Stimulated activated naive CD8-positive, alpha-beta T cell treated with anti-CD3 and anti-CD28 coated beads, Interleukin-15, Interleukin-2, amounts not matched to agents 100 ng/mL and 50 ng/mL, for 24 hours (primary cell): ENCODE measurements around the gene FGFR2.

Experiments used
- H3K27ac Mint-ChIP-seq: one replicate; pipeline ENCODE4 v1.8.0; 2021; ENCODE audit warnings: mild to moderate bottlenecking, mixed read lengths
- H3K27me3 Mint-ChIP-seq: one replicate; pipeline ENCODE4 v1.8.0; 2021; ENCODE audit warnings: mixed read lengths
- H3K36me3 Mint-ChIP-seq: one replicate; pipeline ENCODE4 v1.8.0; 2021; ENCODE audit warnings: low read depth, mixed read lengths
- H3K4me1 Mint-ChIP-seq: one replicate; pipeline ENCODE4 v1.8.0; 2021; ENCODE audit warnings: low read depth, mixed read lengths
- H3K4me3 Mint-ChIP-seq: one replicate; pipeline ENCODE4 v1.8.0; 2021; ENCODE audit warnings: mild to moderate bottlenecking, mixed read lengths
- H3K9me3 Mint-ChIP-seq: one replicate; pipeline ENCODE4 v1.8.0; 2021; ENCODE audit warnings: mixed read lengths

The FGFR2 gene

DNA sequence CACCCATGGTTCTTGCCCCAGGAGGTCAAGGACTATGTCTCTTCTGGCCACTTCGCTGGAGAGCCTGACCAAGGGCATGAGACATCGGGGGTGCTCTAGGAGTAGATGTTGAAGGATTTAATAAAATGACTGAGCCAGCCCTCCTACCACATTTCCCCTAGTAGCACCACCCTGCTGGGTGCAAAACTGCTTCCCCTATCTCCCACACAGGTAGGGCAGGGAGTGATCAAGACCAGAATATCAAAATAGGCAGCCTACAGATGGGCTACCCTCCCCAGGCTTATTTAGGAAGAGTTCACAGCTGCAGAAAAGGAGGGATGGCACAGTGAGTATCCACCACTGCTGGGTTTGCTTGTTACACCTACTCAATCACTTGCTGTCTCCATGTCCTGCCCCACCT is 103.9 kb downstream of the FGFR2 start:
- Mint-ChIP-seq H3K36me3 (no peaks in the 10 kb centered on the region), H3K27me3 (no peaks in the 10 kb centered on the region), H3K4me3 (no peak overlapping the region), H3K27ac (no peak overlapping the region), H3K4me1 (no peaks in the 10 kb centered on the region), H3K9me3 (peaks cover 4% of the 10 kb centered on the region)

DNA sequence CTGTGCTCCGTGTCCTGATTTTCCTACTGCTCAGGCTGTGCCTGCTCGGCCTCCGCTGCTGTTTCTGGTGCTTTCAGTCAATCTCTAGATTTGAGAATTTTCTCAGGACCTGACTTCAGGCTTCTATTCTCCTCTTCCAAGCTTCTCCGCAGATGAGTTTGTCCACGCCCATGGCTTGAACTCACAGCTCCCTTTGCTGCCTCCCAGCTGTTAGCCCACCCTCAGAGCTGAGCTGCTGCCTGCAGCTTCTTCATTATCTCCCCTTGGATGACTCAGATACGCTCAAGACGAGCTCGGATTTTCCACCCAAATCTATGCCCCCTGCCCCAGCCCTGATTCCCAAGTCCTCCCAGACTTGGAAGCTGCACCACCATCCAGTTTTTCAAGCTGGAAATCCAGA is 104.7 kb downstream of the FGFR2 start:
- Mint-ChIP-seq H3K4me1 (no peaks in the 10 kb centered on the region), H3K27ac (no peak overlapping the region), H3K36me3 (no peaks in the 10 kb centered on the region), H3K9me3 (peaks cover 4% of the 10 kb centered on the region), H3K4me3 (no peak overlapping the region), H3K27me3 (no peaks in the 10 kb centered on the region)

DNA sequence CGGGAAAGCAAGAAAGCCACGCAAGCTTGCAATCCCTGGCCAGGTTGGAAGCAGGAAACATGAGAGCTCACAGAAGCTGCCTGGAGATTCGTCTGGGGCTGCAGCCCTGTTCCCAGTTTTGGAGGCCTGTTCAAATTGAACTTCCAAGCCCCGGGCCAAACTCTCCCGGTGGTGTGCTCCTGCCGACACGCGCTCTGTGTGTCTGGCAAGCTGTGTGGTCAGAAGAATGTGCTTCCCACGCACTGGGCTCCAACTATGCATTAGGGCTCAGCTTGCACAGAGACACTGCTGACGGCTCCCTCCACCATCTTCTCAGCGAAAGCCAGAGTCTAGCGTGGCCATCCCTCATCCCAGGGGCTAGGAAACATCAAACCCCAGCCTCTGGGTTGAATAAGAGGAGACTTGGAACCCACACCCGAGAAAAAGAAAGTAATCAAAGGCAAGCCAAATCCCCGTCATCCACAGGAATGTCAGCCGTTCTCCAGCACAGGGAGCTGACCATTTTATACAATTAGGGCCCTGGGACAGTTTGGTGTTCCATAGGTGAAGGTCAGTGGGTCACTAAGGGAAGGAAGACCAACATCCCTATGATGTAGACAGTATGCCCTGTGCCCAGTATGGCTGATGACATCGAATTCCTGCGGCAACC is 107.2 kb downstream of the FGFR2 start:
- Mint-ChIP-seq H3K27ac (no peak overlapping the region), H3K27me3 (no peaks in the 10 kb centered on the region), H3K4me1 (no peaks in the 10 kb centered on the region), H3K4me3 (no peak overlapping the region), H3K9me3 (peaks cover 4% of the 10 kb centered on the region), H3K36me3 (no peaks in the 10 kb centered on the region)

DNA sequence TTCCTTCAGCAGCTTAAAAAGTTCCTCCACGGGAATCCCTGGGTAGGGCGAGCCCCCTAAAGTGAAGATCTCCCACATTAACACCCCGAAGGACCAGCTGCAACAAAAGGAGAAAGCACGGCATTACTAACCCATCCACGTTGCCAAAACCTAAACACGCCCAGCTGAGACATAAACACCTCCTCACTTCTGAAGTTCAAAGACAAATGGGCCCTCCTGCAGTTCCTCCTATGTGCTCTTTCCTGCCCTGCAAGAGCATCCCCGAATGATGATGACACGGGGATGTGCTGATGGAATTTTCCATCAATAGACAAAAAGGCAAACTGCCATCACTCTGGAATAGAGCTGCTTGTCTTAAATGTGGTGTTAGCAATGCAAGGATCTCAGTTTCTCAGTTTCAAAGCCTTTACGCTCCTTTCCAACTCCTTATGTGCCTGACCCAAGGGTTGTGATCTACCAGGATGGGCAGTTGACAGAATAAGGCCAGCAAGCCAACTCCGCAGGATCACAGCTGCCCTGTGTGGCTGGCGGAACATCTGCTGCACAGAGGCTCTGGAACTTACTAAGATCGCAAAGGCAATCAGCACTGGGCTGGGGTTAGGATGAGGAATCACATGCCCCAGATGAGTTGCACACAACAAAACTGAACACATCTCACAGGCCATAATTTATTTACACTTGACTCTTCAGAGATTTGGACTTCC is 112.7 kb downstream of the FGFR2 start:
- H3K36me3 Mint-ChIP-seq, result no peaks in the 10 kb centered on the region
- no peaks in the 10 kb centered on the region for H3K27me3 Mint-ChIP-seq
- H3K4me1 Mint-ChIP-seq, result no peaks in the 10 kb centered on the region
- H3K9me3 Mint-ChIP-seq, result peaks cover 4% of the 10 kb centered on the region
- no peak overlapping the region for H3K4me3 Mint-ChIP-seq
- H3K27ac Mint-ChIP-seq, result no peak overlapping the region

DNA sequence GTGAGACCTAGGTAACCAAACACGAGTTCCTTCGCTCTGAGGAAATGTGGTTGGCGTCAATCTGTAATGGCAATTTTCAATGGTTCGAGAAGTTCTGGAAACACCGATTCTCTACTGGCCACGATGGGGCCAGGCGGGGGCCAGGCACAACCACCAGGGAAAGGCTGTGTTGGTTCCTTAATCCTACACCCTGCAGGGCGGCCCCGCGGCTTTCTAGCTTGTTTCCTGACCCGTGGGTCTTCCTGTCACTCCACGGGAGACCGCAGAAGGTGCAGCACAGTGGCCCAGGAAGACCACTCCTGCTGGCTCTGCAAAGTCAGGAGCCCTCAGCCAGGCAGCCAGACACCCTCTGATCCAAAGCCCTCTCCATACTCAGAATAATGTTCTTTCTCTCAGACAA is 113.4 kb downstream of the FGFR2 start:
- Mint-ChIP-seq H3K9me3 (peaks cover 3% of the 10 kb centered on the region), H3K36me3 (no peaks in the 10 kb centered on the region), H3K4me1 (no peaks in the 10 kb centered on the region), H3K4me3 (no peak overlapping the region), H3K27me3 (no peaks in the 10 kb centered on the region), H3K27ac (no peak overlapping the region)

DNA sequence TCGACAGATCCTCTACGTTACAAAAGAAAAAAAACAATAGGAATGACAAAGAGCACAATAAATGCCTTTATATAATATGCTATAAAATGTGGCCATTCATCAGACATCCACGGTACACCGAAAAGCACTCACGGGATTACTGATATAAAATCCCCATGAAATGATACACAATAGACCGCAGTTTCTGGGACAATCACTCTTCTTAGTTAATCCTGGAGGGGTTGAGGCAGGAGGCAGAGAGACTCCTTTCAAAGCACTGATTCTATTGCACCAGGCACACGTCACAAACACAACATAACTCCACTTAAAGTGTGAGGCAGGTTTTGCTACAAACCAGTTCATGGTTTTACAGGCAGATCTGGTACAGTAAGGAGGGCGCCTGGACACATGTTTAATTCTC is 113.8 kb downstream of the FGFR2 start:
- H3K4me1 Mint-ChIP-seq, result no peaks in the 10 kb centered on the region
- H3K9me3 Mint-ChIP-seq, result no peaks in the 10 kb centered on the region
- H3K4me3 Mint-ChIP-seq, result no peak overlapping the region
- no peak overlapping the region for H3K27ac Mint-ChIP-seq
- H3K27me3 Mint-ChIP-seq, result no peaks in the 10 kb centered on the region
- H3K36me3 Mint-ChIP-seq, result no peaks in the 10 kb centered on the region

DNA sequence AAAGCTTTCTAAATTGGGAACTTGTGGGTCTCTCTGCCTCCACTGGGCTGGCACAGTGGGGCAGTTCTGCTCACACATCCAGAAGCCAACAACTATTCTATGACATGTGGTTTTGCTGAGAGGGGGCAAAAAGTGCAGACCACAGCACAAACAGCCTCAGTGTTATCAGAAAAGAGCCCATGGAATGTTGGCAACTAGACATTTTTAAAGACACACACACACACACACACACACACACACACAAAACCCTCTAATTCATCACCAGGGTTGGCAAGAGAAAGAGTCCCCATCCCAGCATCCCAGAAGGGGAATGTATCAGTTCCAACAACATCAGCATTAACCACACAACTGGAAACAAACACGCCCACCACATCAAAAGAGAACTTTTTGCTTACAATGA is 117.1 kb downstream of the FGFR2 start:
- no peaks in the 10 kb centered on the region for H3K4me1 Mint-ChIP-seq
- H3K9me3 Mint-ChIP-seq, result no peaks in the 10 kb centered on the region
- no peak overlapping the region for H3K4me3 Mint-ChIP-seq
- no peak overlapping the region for H3K27ac Mint-ChIP-seq
- no peaks in the 10 kb centered on the region for H3K36me3 Mint-ChIP-seq
- H3K27me3 Mint-ChIP-seq, result no peaks in the 10 kb centered on the region

DNA sequence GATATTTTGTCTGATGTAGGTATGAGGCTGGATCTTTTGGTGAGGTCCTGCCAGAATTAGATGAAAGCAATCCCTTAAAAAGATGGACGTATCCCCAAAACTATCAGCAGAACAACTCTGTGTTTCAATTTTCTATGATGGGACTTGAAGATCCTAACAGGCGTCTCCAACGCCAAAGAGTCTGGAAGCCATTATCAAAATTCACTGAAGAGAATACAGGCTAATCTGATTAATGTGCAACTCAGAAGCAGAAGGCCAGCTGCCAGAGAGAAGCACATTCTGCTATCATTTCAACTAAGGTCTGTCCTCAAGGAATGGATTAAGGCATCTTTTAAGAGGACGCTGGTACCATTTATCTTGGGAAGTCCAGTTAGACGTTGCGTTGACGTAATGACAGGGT is 119.7 kb downstream of the FGFR2 start:
- Mint-ChIP-seq H3K9me3 (no peaks in the 10 kb centered on the region), H3K27ac (no peak overlapping the region), H3K36me3 (no peaks in the 10 kb centered on the region), H3K4me1 (no peaks in the 10 kb centered on the region), H3K4me3 (no peak overlapping the region), H3K27me3 (no peaks in the 10 kb centered on the region)

DNA sequence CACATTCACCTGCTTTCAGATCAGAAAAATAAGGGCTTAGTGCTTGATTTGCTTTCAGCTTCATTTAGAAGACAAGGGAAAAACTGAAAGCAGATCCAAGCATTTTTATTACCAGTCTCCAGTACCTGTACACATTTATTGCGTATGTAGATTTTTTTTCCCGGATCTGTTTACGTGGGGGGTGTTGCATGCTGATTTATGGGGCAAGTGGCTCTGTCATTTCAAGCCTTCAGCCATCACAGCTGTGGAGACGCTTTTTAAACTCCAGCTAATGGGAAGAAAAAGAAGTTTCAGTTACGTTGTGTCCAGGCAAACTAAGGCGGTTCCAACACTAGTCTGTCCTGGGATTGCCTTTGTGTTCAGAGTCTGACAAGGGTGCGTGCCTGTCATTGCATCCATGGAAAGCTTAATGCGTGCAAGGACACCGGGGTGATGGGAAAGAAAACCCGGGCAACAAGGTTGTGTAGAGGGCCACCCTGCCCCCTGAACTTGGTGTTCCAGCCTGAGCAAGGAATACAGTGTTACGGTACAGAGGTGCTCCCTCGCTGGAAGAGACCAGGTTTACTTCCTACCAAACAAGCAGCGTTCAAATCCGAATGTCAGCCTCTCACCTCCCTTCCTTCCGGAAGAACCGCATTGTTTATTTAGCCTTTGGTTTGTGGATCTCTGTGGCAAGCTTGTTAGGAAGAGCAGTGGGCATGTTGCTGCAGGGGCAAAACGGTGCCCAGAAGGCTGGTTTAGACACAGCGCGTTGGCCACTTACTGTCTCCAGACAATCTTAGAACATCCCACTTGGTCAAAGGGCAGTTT is 128.2 kb downstream of the FGFR2 start:
- Mint-ChIP-seq H3K4me1 (no peaks in the 10 kb centered on the region), H3K27me3 (no peaks in the 10 kb centered on the region), H3K36me3 (no peaks in the 10 kb centered on the region), H3K9me3 (no peaks in the 10 kb centered on the region), H3K4me3 (no peak overlapping the region), H3K27ac (no peak overlapping the region)

DNA sequence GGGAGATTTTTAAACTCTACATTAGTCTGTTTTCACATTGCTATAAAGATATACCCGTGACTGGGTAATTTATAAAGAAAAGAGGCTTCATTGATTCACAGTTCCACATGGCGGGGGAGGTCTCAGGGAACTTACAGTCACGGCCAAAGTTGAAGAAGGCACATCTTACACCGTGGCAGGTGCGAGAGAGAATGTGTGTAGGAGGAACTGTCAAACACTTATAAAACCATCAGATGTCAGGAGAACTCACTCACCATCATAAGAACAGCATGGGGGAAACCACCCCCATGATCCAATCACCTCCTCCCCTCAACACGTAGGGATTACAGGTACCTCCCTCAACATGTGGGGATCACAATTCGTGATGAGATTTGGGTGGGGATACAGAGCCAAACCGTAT is 129.5 kb downstream of the FGFR2 start:
- Mint-ChIP-seq H3K9me3 (no peaks in the 10 kb centered on the region), H3K27ac (no peak overlapping the region), H3K27me3 (no peaks in the 10 kb centered on the region), H3K4me3 (no peak overlapping the region), H3K4me1 (no peaks in the 10 kb centered on the region), H3K36me3 (no peaks in the 10 kb centered on the region)

DNA sequence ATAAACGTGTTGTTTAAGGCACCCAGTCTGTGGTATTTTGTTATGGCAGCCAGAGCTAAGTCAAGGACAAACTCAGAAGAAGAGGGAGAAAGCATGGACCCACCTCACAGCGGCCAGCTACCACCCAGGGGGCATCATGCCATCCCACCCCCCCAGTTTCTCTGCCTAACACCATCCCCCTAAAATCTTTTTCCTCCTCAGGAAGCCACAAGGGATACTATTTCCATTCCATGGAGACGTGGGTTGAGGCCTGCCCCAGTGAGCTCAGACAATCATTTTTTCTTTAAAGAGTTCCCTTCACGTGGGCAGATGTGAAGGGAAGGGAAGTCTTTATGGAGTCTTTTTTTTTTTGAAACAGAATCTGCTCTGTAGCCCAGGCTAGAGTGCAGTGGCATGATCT is 131.8 kb downstream of the FGFR2 start:
- no peaks in the 10 kb centered on the region for H3K36me3 Mint-ChIP-seq
- no peaks in the 10 kb centered on the region for H3K27me3 Mint-ChIP-seq
- peaks cover 2% of the 10 kb centered on the region for H3K9me3 Mint-ChIP-seq
- H3K4me3 Mint-ChIP-seq, result no peak overlapping the region
- no peak overlapping the region for H3K27ac Mint-ChIP-seq
- H3K4me1 Mint-ChIP-seq, result no peaks in the 10 kb centered on the region

DNA sequence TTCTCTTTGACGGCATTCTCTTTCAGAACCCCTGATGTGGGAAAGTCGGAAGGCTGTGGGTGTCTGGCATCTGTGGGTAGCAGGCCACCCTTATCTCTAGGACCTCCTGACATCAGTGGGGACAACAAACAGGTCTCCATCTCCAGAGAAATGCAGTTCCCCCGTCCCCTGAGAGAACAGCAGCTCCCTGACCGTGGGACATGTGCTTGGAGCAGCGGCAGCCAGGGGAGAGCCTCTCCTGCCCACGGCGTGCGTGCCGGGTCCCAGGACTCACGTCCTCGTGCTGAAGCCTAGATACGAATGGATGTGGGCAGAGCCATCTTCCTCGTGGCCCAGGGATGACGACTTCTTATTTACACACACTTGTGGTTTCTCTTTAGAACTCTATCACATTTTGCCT is 133.0 kb downstream of the FGFR2 start:
- H3K9me3 Mint-ChIP-seq, result peaks cover 3% of the 10 kb centered on the region
- H3K4me1 Mint-ChIP-seq, result no peaks in the 10 kb centered on the region
- H3K27me3 Mint-ChIP-seq, result no peaks in the 10 kb centered on the region
- H3K27ac Mint-ChIP-seq, result no peak overlapping the region
- no peaks in the 10 kb centered on the region for H3K36me3 Mint-ChIP-seq
- H3K4me3 Mint-ChIP-seq, result no peak overlapping the region

DNA sequence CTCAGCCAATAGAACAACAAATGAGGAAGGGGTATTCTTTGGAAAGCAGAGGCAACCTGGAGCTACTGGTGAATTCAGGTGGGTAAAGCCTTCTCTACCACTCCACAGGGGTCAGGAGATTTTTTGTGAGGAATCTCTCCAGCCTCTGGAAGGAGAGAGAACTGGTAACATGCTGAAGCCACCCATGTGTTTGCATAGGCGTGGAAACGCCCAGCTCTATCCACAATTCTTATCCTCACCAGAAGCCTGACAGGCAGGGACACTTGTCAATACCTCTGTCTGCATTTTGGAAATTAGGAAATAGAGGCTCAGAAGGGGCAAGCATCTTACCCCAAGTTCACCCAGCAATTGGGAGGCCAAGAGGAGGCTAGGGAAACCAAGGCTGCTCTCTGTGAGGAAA is 133.7 kb downstream of the FGFR2 start:
- no peak overlapping the region for H3K4me3 Mint-ChIP-seq
- H3K4me1 Mint-ChIP-seq, result no peaks in the 10 kb centered on the region
- H3K27ac Mint-ChIP-seq, result no peak overlapping the region
- no peaks in the 10 kb centered on the region for H3K36me3 Mint-ChIP-seq
- peaks cover 3% of the 10 kb centered on the region for H3K9me3 Mint-ChIP-seq
- no peaks in the 10 kb centered on the region for H3K27me3 Mint-ChIP-seq

DNA sequence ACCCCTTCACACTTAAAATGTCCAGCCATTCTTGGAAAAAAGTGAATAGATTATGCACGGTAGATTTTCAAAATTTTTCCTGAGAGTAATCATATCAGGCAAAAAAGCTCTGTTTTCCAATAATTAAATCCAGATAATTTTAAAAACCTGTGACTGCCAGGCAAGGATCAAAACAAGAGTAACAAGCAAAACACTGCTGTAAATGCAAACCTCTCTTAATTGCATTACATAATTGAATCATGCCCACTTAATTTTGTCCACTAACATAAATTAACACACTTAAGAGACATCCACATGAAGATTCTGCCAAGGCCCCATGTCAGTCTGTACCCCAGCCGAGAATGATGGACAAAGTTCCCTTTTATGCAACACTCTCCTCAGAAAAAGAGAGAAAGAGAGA is 135.3 kb downstream of the FGFR2 start:
- Mint-ChIP-seq H3K4me3 (no peak overlapping the region), H3K27ac (no peak overlapping the region), H3K36me3 (no peaks in the 10 kb centered on the region), H3K4me1 (no peaks in the 10 kb centered on the region), H3K9me3 (peaks cover 7% of the 10 kb centered on the region), H3K27me3 (no peaks in the 10 kb centered on the region)

DNA sequence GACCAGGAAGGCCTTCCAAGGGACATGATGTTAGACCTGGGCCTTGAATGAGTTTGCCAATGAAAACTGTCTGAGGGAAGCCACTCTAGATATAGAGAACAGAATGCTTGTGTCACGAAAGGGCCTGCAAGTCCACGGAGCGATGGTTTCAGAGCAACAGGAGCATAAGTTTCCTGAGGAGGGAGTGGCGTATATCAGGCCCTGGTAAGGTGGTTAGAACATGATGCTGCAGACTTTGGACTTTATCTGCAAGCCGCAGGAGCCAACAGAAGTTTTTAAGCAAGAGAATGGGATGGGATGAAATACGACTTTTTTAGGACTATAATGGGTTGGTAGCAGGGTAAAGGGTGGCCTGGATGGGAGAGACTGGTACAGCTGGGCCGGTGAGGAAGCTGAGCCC is 136.0 kb downstream of the FGFR2 start:
- no peaks in the 10 kb centered on the region for H3K36me3 Mint-ChIP-seq
- H3K9me3 Mint-ChIP-seq, result peaks cover 7% of the 10 kb centered on the region
- no peak overlapping the region for H3K27ac Mint-ChIP-seq
- H3K4me3 Mint-ChIP-seq, result no peak overlapping the region
- no peaks in the 10 kb centered on the region for H3K4me1 Mint-ChIP-seq
- no peaks in the 10 kb centered on the region for H3K27me3 Mint-ChIP-seq
